Progenitor cell of endocrine pancreas (in vitro differentiated cells): ENCODE measurements around the gene GJD4. TPM values are rescaled to one million over a fixed set of nuclear protein-coding genes. Genes with fewer than 3 reads are reported as not detected.

Experiments
- DNase-seq: peaks from one replicate; pipeline ENCODE4 v3.0.0; 2021; ENCODE audit warnings: low spot score; ENCODE audit not compliant: unreplicated experiment
- H3K27ac Mint-ChIP-seq: 2 replicates; pipeline ENCODE4 v1.8.0; 2021; ENCODE audit warnings: mild to moderate bottlenecking, moderate library complexity, mixed read lengths
- H3K27me3 Mint-ChIP-seq: 2 replicates; pipeline ENCODE4 v1.8.0; 2021; ENCODE audit warnings: mixed read lengths
- H3K36me3 Mint-ChIP-seq: 2 replicates; pipeline ENCODE4 v1.8.0; 2022; ENCODE audit warnings: mixed read lengths; ENCODE audit not compliant: insufficient read depth
- H3K4me1 Mint-ChIP-seq: 2 replicates; pipeline ENCODE4 v1.8.0; 2021; ENCODE audit warnings: low read depth, mixed read lengths
- H3K4me3 Mint-ChIP-seq: 2 replicates; pipeline ENCODE4 v1.8.0; 2021; ENCODE audit warnings: low read depth, mild to moderate bottlenecking, moderate library complexity, mixed read lengths
- H3K9me3 Mint-ChIP-seq: 2 replicates; pipeline ENCODE4 v1.8.0; 2021; ENCODE audit warnings: low read depth, mixed read lengths
- CTCF ChIP-seq: fragments of 200-600 bp; sonication (generic); IDR thresholded peaks from one replicate; pipeline ENCODE4 v1.5.0; 2021; ENCODE audit warnings: antibody characterized with exemption, mild to moderate bottlenecking; ENCODE audit not compliant: unreplicated experiment
- total RNA-seq: library from RNA; stranded (reverse); gene quantifications from 2 replicates; pipeline ENCODE4 v1.2.1, GENCODE V29; 2021

The GJD4 gene
- total RNA-seq, 1 donor from 2014 or later, result 0.24 TPM

- no peak for TF ChIP-seq CTCF
- Mint-ChIP-seq H3K27me3 (peaks cover 13% of the 10 kb centered on the region), H3K36me3 (peaks cover 1% of the 10 kb centered on the region), H3K4me3 (peak overlapping the region; percentile 79), H3K4me1 (peaks cover 41% of the 10 kb centered on the region), H3K9me3 (no peaks in the 10 kb centered on the region), H3K27ac (peak overlapping the region; percentile 77)
- no peak for DNase-seq
Observed at GRCh38 chr10:35639021-35639727, 34.0 kb downstream of the GJD4 start.

- peak overlapping the region; percentile 79 for H3K4me3 Mint-ChIP-seq
- H3K36me3 Mint-ChIP-seq, result peaks cover 1% of the 10 kb centered on the region
- no peaks in the 10 kb centered on the region for H3K9me3 Mint-ChIP-seq
- peak; percentile 19 for TF ChIP-seq CTCF
- peak overlapping the region; percentile 77 for H3K27ac Mint-ChIP-seq
- peaks cover 45% of the 10 kb centered on the region for H3K4me1 Mint-ChIP-seq
- peaks cover 15% of the 10 kb centered on the region for H3K27me3 Mint-ChIP-seq
- DNase-seq, result peak; percentile 37
Observed at GRCh38 chr10:35639728-35640401, 34.7 kb downstream of the GJD4 start.

GRCh38 chr10:35640474-35640873 is 35.3 kb downstream of the GJD4 start:
- H3K36me3 Mint-ChIP-seq, result peaks cover 1% of the 10 kb centered on the region
- H3K4me3 Mint-ChIP-seq, result peak overlapping the region; percentile 87
- H3K9me3 Mint-ChIP-seq, result no peaks in the 10 kb centered on the region
- H3K27me3 Mint-ChIP-seq, result peaks cover 19% of the 10 kb centered on the region
- peaks cover 43% of the 10 kb centered on the region for H3K4me1 Mint-ChIP-seq
- TF ChIP-seq CTCF, result peak; percentile 56
- H3K27ac Mint-ChIP-seq, result peak overlapping the region; percentile 91
- DNase-seq, result peak; percentile 62

GRCh38 chr10:35640951-35641675 is 36.0 kb downstream of the GJD4 start:
- Mint-ChIP-seq H3K27me3 (peaks cover 19% of the 10 kb centered on the region), H3K27ac (peak overlapping the region; percentile 77), H3K4me3 (peak overlapping the region; percentile 83), H3K4me1 (peaks cover 37% of the 10 kb centered on the region), H3K9me3 (no peaks in the 10 kb centered on the region), H3K36me3 (peaks cover 1% of the 10 kb centered on the region)
- peak; percentile 49 for DNase-seq
- peak; percentile 20 for TF ChIP-seq CTCF

- Mint-ChIP-seq H3K9me3 (no peaks in the 10 kb centered on the region), H3K27me3 (peaks cover 19% of the 10 kb centered on the region), H3K36me3 (peaks cover 1% of the 10 kb centered on the region), H3K4me3 (peak overlapping the region; percentile 83), H3K27ac (no peak overlapping the region), H3K4me1 (peaks cover 35% of the 10 kb centered on the region)
- DNase-seq, result peak; percentile 20
- no peak for TF ChIP-seq CTCF
Observed at GRCh38 chr10:35641676-35642034, 36.5 kb downstream of the GJD4 start.
